NCI-H1092 (cell line): ENCODE data around the gene AQP2.

Experiments used
- DNase-seq: peaks from one replicate; lab custom pipeline; 2025; lab: John Stamatoyannopoulos, UW

AQP2 gene

GRCh38 chr12:49955899-49956662 lies 5.5 kb downstream of the AQP2 start:
- no peak for DNase-seq

- DNase-seq, result no peak
Measured at GRCh38 chr12:49956663-49957569, 6.4 kb downstream of the AQP2 start.

- DNase-seq, result no peak
Measured at GRCh38 chr12:49957570-49957967, 7.0 kb downstream of the AQP2 start.

- no peak for DNase-seq
Measured at GRCh38 chr12:49959685-49960473, 9.3 kb downstream of the AQP2 start.

GRCh38 chr12:49960474-49961110 lies 10.1 kb downstream of the AQP2 start:
- DNase-seq, result no peak

- no peak for DNase-seq
Measured at GRCh38 chr12:49961111-49961922, 10.8 kb downstream of the AQP2 start, which contains the start of gene AQP5. AQP5 (plus strand) TSS chr12:49961872; CDS start chr12:49962018, 146 bp downstream.

- no peak for DNase-seq
Measured at GRCh38 chr12:49961993-49962764, 11.6 kb downstream of the AQP2 start.

GRCh38 chr12:49962861-49963765 lies 12.6 kb downstream of the AQP2 start:
- peak; percentile 49 for DNase-seq

- no peak for DNase-seq
Measured at GRCh38 chr12:49963976-49964815, 13.7 kb downstream of the AQP2 start.

GRCh38 chr12:49964849-49965624 lies 14.5 kb downstream of the AQP2 start:
- no peak for DNase-seq

GRCh38 chr12:49965836-49966235 lies 15.3 kb downstream of the AQP2 start:
- DNase-seq, result no peak

- no peak for DNase-seq
Measured at GRCh38 chr12:49966511-49967041, 16.0 kb downstream of the AQP2 start.

GRCh38 chr12:49967042-49967776 lies 16.7 kb downstream of the AQP2 start:
- DNase-seq, result peak; percentile 75

GRCh38 chr12:49967777-49968250 lies 17.3 kb downstream of the AQP2 start:
- DNase-seq, result no peak

GRCh38 chr12:49968471-49968870 lies 17.9 kb downstream of the AQP2 start:
- no peak for DNase-seq

GRCh38 chr12:49969027-49969426 lies 18.5 kb downstream of the AQP2 start:
- no peak for DNase-seq
